K562 (cell line): Measurements from ENCODE around the gene CTIF. TPM values are rescaled to one million over a fixed set of nuclear protein-coding genes. Genes with fewer than 3 reads are reported as not detected.

Source experiments
- ATAC-seq: fragments of 200-7000 bp; cut with Tn5 transposase; 3 replicates; pipeline ENCODE4 v1.9.1; 2020; ENCODE audit warnings: moderate library complexity
- BruUV-seq: library from RNA; stranded (reverse); fragments of 400-500 nt; replicated peaks from 2 replicates; lab custom pipeline; 2021; lab: Mats Ljungman, UMichigan
- CTCF ChIA-PET: fragments of 300-600 bp; formaldehyde crosslinking; extraction: SDS; loops from one replicate; lab custom pipeline; 2021; ENCODE audit warnings: low intra/inter-chr PET ratio; lab: Yijun Ruan, JAX
- POLR2A ChIA-PET: fragments of 300-600, 350-650 bp; sonication (Branson Sonifier 250); formaldehyde crosslinking; extraction: SDS; loops from one replicate; lab custom pipeline; 2021; ENCODE audit warnings: antibody characterized with exemption, inconsistent platforms; lab: Yijun Ruan, JAX
- DNase-seq, 4 experiments: peaks; one replicate each; pipeline versions ENCODE4 v3.0.0 to v3.0.0-alpha.2; 2011 to 2018; ENCODE audit warnings: low spot score in 3 of 4, mixed read lengths in 3 of 4; ENCODE audit errors: extremely low read depth in 1 of 4
- FAIRE-seq: peaks from 2 replicates; lab custom pipeline; 2011; peaks lifted over from hg19 to GRCh38; lab: Jason Lieb, UNC
- H2AFZ ChIP-seq: 2 replicates; pipeline ENCODE4 v1.6.0; 2011; ENCODE audit warnings: low read depth, low read length, control low read depth, inconsistent platforms
- H3K27ac ChIP-seq: fragments of 200-600 bp; 3 replicates; pipeline ENCODE4 v1.8.0; 2011; ENCODE audit warnings: low read depth, mild to moderate bottlenecking, control low read depth, inconsistent platforms, low read length, moderate library complexity, mixed read lengths; ENCODE audit errors: extremely low read depth
- H3K27me3 ChIP-seq, 2 experiments: fragments of 300-600 bp in 1 of 2; 2 replicates in 1 of 2; 3 replicates in 1 of 2; pipeline versions ENCODE4 v1.6.0 to v1.8.0; 2011; ENCODE audit warnings: inconsistent platforms in 2 of 2, low read length in 2 of 2, mild to moderate bottlenecking in 1 of 2, mixed read lengths in 1 of 2, moderate library complexity in 1 of 2; ENCODE audit not compliant: control insufficient read depth in 2 of 2, insufficient read depth in 2 of 2
- H3K36me3 ChIP-seq: fragments of 300-600 bp; 3 replicates; pipeline ENCODE4 v1.8.0; 2011; ENCODE audit warnings: mild to moderate bottlenecking, low read length, inconsistent platforms; ENCODE audit not compliant: control insufficient read depth, insufficient read depth
- H3K4me1 ChIP-seq, 2 experiments: fragments of 200-600 bp in 1 of 2; replicated peaks in 1 of 2; 2 replicates in 1 of 2; 3 replicates in 1 of 2; pipeline versions ENCODE4 v1.5.1 to v1.8.0; 2011; ENCODE audit warnings: inconsistent platforms in 2 of 2, low read length in 2 of 2, mild to moderate bottlenecking in 1 of 2, mixed read lengths in 1 of 2, moderate library complexity in 1 of 2; ENCODE audit not compliant: control insufficient read depth in 2 of 2, insufficient read depth in 2 of 2
- H3K4me2 ChIP-seq: 2 replicates; pipeline ENCODE4 v1.6.1; 2011; ENCODE audit warnings: low read length, control low read depth, inconsistent platforms, mixed read lengths; ENCODE audit not compliant: insufficient read depth
- H3K4me3 ChIP-seq: fragments of 200-600 bp; sonication (generic), shearing (Covaris generic); 2 replicates; pipeline ENCODE4 v1.5.1; 2016; ENCODE audit warnings: control low read depth, inconsistent platforms
- H3K79me2 ChIP-seq: fragments of 200-600 bp; 3 replicates; pipeline ENCODE4 v1.8.0; 2011; ENCODE audit warnings: low read length, inconsistent platforms; ENCODE audit not compliant: control insufficient read depth, insufficient read depth
- H3K9ac ChIP-seq, 2 experiments: 2 replicates each; pipeline versions ENCODE4 v1.6.0 to v1.6.1; 2011; ENCODE audit warnings: low read depth in 2 of 2, low read length in 2 of 2, control low read depth in 1 of 2, inconsistent platforms in 1 of 2, mild to moderate bottlenecking in 1 of 2, mixed read lengths in 1 of 2; ENCODE audit not compliant: insufficient read depth in 1 of 2
- H3K9me1 ChIP-seq: one replicate; pipeline ENCODE4 v1.6.0; 2011; ENCODE audit warnings: inconsistent platforms, mild to moderate bottlenecking, low read length, moderate library complexity; ENCODE audit not compliant: control insufficient read depth, insufficient read depth
- H3K9me3 ChIP-seq: replicated peaks from 2 replicates; pipeline ENCODE4 v1.5.1; 2011; ENCODE audit warnings: low read depth, low read length, inconsistent platforms; ENCODE audit not compliant: control insufficient read depth, insufficient read depth
- H4K20me1 ChIP-seq: replicated peaks from 2 replicates; pipeline ENCODE4 v1.6.1; 2011; ENCODE audit warnings: low read length, inconsistent platforms, mixed read lengths; ENCODE audit not compliant: control insufficient read depth, insufficient read depth
- ARID2 ChIP-seq: fragments of 450-650 bp; IDR thresholded peaks from 2 replicates; pipeline ENCODE4 v1.6.1; 2017; ENCODE audit warnings: antibody characterized with exemption, mild to moderate bottlenecking
- BHLHE40 ChIP-seq: IDR thresholded peaks from 2 replicates; pipeline ENCODE4 v1.6.1; 2011; ENCODE audit warnings: low read length, improper control_type of control experiment
- HNRNPH1 ChIP-seq: fragments of 200-400 bp; formaldehyde crosslinking; optimal IDR thresholded peaks from 2 replicates; pipeline ENCODE3; 2017; ENCODE audit warnings: low read depth, mild to moderate bottlenecking, low read length, moderate library complexity
- MEIS2 ChIP-seq: fragments of 450-650 bp; IDR thresholded peaks from 2 replicates; pipeline ENCODE4 v1.6.1; 2014; ENCODE audit warnings: mild to moderate bottlenecking; ENCODE audit not compliant: partially characterized antibody
- NFIX ChIP-seq: fragments of 250-450 bp; sonication (Bioruptor Pico); IDR thresholded peaks from 2 replicates; pipeline ENCODE4 v1.4.0; 2020; ENCODE audit warnings: low read depth, mild to moderate bottlenecking, moderate library complexity
- STAT5A ChIP-seq: IDR thresholded peaks from 2 replicates; pipeline ENCODE4 v1.6.1; 2012; ENCODE audit warnings: low read length, inconsistent platforms, borderline replicate concordance
- ZKSCAN8 ChIP-seq: fragments of 200-800 bp; sonication (Bioruptor generic); IDR thresholded peaks from 2 replicates; pipeline ENCODE4 v1.6.1; 2016; ENCODE audit warnings: missing genetic modification characterization, missing compliant biosample characterization
- ZNF408 ChIP-seq: fragments of 250-450 bp; sonication (Bioruptor Pico); IDR thresholded peaks from 2 replicates; pipeline ENCODE4 v1.4.0; 2020; ENCODE audit warnings: low read depth, mild to moderate bottlenecking, moderate library complexity
- WGBS: fragments of 100-300 bp; shearing (Covaris generic); methylation state at CpG from one replicate; pipeline ENCODE4 v1.1.6; 2016; ENCODE audit warnings: low coverage, mixed read lengths; ENCODE audit not compliant: insufficient coverage; ENCODE audit errors: missing lambda C conversion rate; 5-methylcytosine and 5-hydroxymethylcytosine counted together
- in situ Hi-C: fragments of 300-500 bp; cut with MboI; formaldehyde crosslinking; loops from 4 replicates; pipeline ENCODE4 v1.15.0; 2018; ENCODE audit warnings: inconsistent platforms, mixed read lengths
- intact Hi-C: fragments of 100-400 bp; cut with micrococcal nuclease; formaldehyde crosslinking; loops from 2 replicates; pipeline ENCODE4 v1.14.2; 2022
- polyA plus RNA-seq, 8 experiments: library from polyadenylated mRNA; depleted of rRNA in 4 of 8; stranded (reverse) in 5 of 8; unstranded in 3 of 8; fragments of >200 nt; fragmentation: Nextera tagmentation in 2 of 8; fragmentation: Illumina TruSeq in 1 of 8; extraction: Ambion mirVana in 2 of 8; extraction: Trizol in 1 of 8; gene quantifications; 2 replicates each; pipeline versions ENCODE4 v1.2.1 to v1.2.3, GENCODE V29; 2011 to 2014; ENCODE audit warnings: inconsistent platforms in 1 of 8, missing spikeins in 1 of 8
- total RNA-seq, 7 experiments: library from RNA; depleted of rRNA in 6 of 7; stranded (reverse); fragments of >200 nt in 6 of 7; fragmentation: Illumina TruSeq in 2 of 7; extraction: Trizol in 2 of 7; gene quantifications; 2 replicates each; pipeline versions ENCODE4 v1.2.1 to v1.2.3, GENCODE V29; 2011 to 2021; ENCODE audit warnings: low replicate concordance in 1 of 7
- TF ChIP-seq, protein P1 (sequence below): sonication (generic); formaldehyde crosslinking; IDR thresholded peaks from 2 replicates; pipeline ENCODE4 v1.8.1; 2023; ENCODE audit warnings: mild to moderate bottlenecking, missing genetic modification reagents
- TF ChIP-seq, protein P2 (sequence below): sonication (generic); formaldehyde crosslinking; IDR thresholded peaks from 2 replicates; pipeline ENCODE4 v1.9.0; 2022; ENCODE audit warnings: mild to moderate bottlenecking, missing genetic modification reagents
- TF ChIP-seq, protein P3 (sequence below), 2 experiments: IDR thresholded peaks in 1 of 2; conservative IDR thresholded peaks in 1 of 2; 2 replicates each; pipeline ENCODE4 v1.6.1; 2016; ENCODE audit warnings: low read depth in 2 of 2, mild to moderate bottlenecking in 1 of 2, missing compliant biosample characterization in 1 of 2, missing genetic modification characterization in 1 of 2, moderate library complexity in 1 of 2
- TF ChIP-seq, protein P4 (sequence below): fragments of 450-650 bp; IDR thresholded peaks from 2 replicates; pipeline ENCODE4 v1.6.1; 2016; ENCODE audit warnings: missing biosample characterization, missing genetic modification characterization
- TF ChIP-seq, protein P5 (sequence below): sonication (generic); formaldehyde crosslinking; IDR thresholded peaks from 2 replicates; pipeline ENCODE4 v1.8.1; 2022; ENCODE audit warnings: missing genetic modification reagents

CTIF gene
- total and polyA plus RNA-seq, 9 of the 15 experiments (the other 6 are each of a cell fraction or from before 2014, with no cell fraction given) = 0.17 to 11.5 (median 2.2) TPM

DNA sequence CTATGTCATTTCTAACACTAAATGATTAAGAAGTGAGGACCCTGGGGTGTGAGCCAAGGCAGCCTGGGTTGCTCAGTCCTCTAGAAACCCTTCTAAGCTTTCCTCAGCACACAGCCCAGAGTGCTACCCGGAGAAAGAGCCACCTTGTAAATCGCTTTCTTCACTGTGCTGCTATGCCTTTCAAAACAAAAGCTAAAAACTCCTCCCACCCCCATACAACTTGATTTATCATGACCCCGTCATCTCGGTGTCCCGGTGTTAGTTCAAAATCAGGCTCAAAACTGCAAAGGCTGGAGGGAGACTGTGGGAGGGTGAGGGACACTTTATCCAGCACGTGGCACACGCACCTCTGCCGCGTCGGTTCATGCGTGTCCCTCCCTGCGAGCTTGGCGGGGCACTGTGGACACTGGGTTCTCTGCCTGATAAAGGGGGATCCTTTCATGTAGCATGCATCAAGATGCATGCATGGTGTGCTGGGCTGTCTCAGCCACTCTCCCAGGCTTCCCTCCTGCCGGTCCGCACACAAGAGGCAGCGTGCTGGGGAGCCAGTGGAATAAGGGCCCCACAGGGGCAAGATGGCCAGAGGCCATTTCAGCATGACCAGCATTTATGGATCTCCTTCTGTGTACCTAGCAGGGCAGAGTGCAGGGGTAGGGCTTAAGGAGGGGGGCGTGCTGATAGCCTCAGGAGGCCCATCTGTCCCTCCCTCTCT is 241.5 kb downstream of the CTIF start:
- intact Hi-C loops (loop anchor here (2.0 to 10.0 kb wide), 3 partner anchors 114 to 398 kb away; no protein-coding TSS in a partner anchor), in situ Hi-C loops (no loop called here)
- no peaks in the 10 kb centered on the region for H3K27me3 ChIP-seq
- H3K27ac ChIP-seq = no peak overlapping the region
- BruUV-seq = no TSS peak
- no peak overlapping the region for H3K9ac ChIP-seq
- FAIRE-seq (no peak), DNase-seq (peak in 1 of 4 experiments; percentile 15), ATAC-seq (no peak)
- no peak overlapping the region for H3K4me3 ChIP-seq
- H3K36me3 ChIP-seq = no peaks in the 10 kb centered on the region
- peaks cover 27% of the 10 kb centered on the region for H4K20me1 ChIP-seq
- ChIA-PET POLR2A (interaction anchor here (0.5 to 1.0 kb wide), 3 partner anchors 17 to 234 kb away, joined by 3 to 4 read pairs (median 3); no protein-coding TSS in a partner anchor), CTCF (no interaction called here)
- H3K4me2 ChIP-seq = no peak overlapping the region
- 40% methylated on average over 17 of the region's 17 CpGs for WGBS
- no peaks in the 10 kb centered on the region for H3K9me3 ChIP-seq
- no peaks in the 10 kb centered on the region for H3K79me2 ChIP-seq
- H3K4me1 ChIP-seq = peaks cover 18 to 42% of the 10 kb centered on the region in 2 experiments
- no peak overlapping the region for H2AFZ ChIP-seq
- TF ChIP-seq, protein P1, sequence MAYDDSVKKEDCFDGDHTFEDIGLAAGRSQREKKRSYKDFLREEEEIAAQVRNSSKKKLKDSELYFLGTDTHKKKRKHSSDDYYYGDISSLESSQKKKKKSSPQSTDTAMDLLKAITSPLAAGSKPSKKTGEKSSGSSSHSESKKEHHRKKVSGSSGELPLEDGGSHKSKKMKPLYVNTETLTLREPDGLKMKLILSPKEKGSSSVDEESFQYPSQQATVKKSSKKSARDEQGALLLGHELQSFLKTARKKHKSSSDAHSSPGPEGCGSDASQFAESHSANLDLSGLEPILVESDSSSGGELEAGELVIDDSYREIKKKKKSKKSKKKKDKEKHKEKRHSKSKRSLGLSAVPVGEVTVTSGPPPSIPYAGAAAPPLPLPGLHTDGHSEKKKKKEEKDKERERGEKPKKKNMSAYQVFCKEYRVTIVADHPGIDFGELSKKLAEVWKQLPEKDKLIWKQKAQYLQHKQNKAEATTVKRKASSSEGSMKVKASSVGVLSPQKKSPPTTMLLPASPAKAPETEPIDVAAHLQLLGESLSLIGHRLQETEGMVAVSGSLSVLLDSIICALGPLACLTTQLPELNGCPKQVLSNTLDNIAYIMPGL (CRISPR knock-in tag) = no peak
- TF ChIP-seq BHLHE40 = peak; percentile 49; the same call in 1 of the 2 replicates
- peak; percentile 39 for TF ChIP-seq MEIS2
- TF ChIP-seq, protein P2, sequence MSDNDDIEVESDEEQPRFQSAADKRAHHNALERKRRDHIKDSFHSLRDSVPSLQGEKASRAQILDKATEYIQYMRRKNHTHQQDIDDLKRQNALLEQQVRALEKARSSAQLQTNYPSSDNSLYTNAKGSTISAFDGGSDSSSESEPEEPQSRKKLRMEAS (CRISPR knock-in tag) = 0 out of 2 replicates have a peak, but pooled peaks have one; percentile 17
- TF ChIP-seq, protein P3, sequence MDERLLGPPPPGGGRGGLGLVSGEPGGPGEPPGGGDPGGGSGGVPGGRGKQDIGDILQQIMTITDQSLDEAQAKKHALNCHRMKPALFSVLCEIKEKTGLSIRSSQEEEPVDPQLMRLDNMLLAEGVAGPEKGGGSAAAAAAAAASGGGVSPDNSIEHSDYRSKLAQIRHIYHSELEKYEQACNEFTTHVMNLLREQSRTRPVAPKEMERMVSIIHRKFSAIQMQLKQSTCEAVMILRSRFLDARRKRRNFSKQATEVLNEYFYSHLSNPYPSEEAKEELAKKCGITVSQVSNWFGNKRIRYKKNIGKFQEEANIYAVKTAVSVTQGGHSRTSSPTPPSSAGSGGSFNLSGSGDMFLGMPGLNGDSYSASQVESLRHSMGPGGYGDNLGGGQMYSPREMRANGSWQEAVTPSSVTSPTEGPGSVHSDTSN (CRISPR knock-in tag; IDR thresholded peaks at IDR 0.05; ENCODE audit: low read depth) = no peak
- TF ChIP-seq, protein P3 (tag; conservative IDR thresholded peaks at IDR 0.05; ENCODE audit: low read depth) = peak; percentile 41; the same call in 1 of the 2 replicates
- TF ChIP-seq, protein P4, sequence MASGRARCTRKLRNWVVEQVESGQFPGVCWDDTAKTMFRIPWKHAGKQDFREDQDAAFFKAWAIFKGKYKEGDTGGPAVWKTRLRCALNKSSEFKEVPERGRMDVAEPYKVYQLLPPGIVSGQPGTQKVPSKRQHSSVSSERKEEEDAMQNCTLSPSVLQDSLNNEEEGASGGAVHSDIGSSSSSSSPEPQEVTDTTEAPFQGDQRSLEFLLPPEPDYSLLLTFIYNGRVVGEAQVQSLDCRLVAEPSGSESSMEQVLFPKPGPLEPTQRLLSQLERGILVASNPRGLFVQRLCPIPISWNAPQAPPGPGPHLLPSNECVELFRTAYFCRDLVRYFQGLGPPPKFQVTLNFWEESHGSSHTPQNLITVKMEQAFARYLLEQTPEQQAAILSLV = no peak
- no peak for TF ChIP-seq STAT5A
- no peak for TF ChIP-seq HNRNPH1
- no peak for TF ChIP-seq ARID2
- TF ChIP-seq ZKSCAN8 (CRISPR knock-in tag) = peak; percentile 81
- no peak for TF ChIP-seq ZNF408
- TF ChIP-seq, protein P5, sequence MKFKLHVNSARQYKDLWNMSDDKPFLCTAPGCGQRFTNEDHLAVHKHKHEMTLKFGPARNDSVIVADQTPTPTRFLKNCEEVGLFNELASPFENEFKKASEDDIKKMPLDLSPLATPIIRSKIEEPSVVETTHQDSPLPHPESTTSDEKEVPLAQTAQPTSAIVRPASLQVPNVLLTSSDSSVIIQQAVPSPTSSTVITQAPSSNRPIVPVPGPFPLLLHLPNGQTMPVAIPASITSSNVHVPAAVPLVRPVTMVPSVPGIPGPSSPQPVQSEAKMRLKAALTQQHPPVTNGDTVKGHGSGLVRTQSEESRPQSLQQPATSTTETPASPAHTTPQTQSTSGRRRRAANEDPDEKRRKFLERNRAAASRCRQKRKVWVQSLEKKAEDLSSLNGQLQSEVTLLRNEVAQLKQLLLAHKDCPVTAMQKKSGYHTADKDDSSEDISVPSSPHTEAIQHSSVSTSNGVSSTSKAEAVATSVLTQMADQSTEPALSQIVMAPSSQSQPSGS (CRISPR knock-in tag) = no peak
- TF ChIP-seq NFIX (CRISPR knock-in tag) = no peak
- no peaks in the 10 kb centered on the region for H3K9me1 ChIP-seq
